GM12878 (cell line): ENCODE data around the gene NEO1. TPM values are rescaled to one million over a fixed set of nuclear protein-coding genes. Genes with fewer than 3 reads are reported as not detected.

Experiments used
- ATAC-seq: fragments of 200-7000 bp; cut with Tn5 transposase; 3 replicates; pipeline ENCODE4 v1.9.1; 2020; ENCODE audit warnings: mild to moderate bottlenecking, moderate library complexity
- BruUV-seq: library from RNA; stranded (reverse); fragments of 400-500 nt; replicated peaks from 2 replicates; lab custom pipeline; 2021; lab: Mats Ljungman, UMichigan
- CTCF ChIA-PET: fragments of 300-600 bp; sonication (Branson Sonifier 250); formaldehyde crosslinking; extraction: SDS; loops from one replicate; lab custom pipeline; 2021; ENCODE audit warnings: inconsistent platforms; lab: Yijun Ruan, JAX
- POLR2A ChIA-PET: fragments of 350-600 bp; formaldehyde crosslinking; extraction: SDS; loops from one replicate; lab custom pipeline; 2021; ENCODE audit warnings: inconsistent platforms; lab: Charles Lee
- RAD21 ChIA-PET: fragments of 300-600 bp; sonication (Branson Sonifier 250); formaldehyde crosslinking; loops from one replicate; lab custom pipeline; 2023; ENCODE audit warnings: antibody characterized with exemption; ENCODE audit not compliant: unreplicated experiment; lab: Charles Lee
- SMC1A ChIA-PET: fragments of 300-600 bp; sonication (Branson Sonifier 250); formaldehyde crosslinking; loops from one replicate; lab custom pipeline; 2023; ENCODE audit not compliant: unreplicated experiment, uncharacterized antibody; lab: Charles Lee
- DNase-seq: peaks from one replicate; pipeline ENCODE4 v3.0.0-alpha.2; 2011; ENCODE audit warnings: low read depth, low spot score
- FAIRE-seq: peaks from 3 replicates; lab custom pipeline; 2011; peaks lifted over from hg19 to GRCh38; lab: Jason Lieb, UNC
- H2AFZ ChIP-seq: 2 replicates; pipeline ENCODE4 v1.6.0; 2011; ENCODE audit warnings: low read depth, low read length, control low read depth; ENCODE audit not compliant: control insufficient read depth
- H3K27ac ChIP-seq: 2 replicates; pipeline ENCODE4 v1.5.1; 2011; ENCODE audit warnings: control low read depth; ENCODE audit not compliant: control insufficient read depth, insufficient read depth
- H3K27me3 ChIP-seq, 2 experiments: replicated peaks in 1 of 2; 2 replicates each; pipeline versions ENCODE4 v1.6.0 to v1.6.1; 2011; ENCODE audit warnings: low read length in 1 of 2; ENCODE audit not compliant: control insufficient read depth in 2 of 2, insufficient read depth in 2 of 2
- H3K36me3 ChIP-seq, 2 experiments: 2 replicates each; pipeline ENCODE4 v1.5.1; 2011; ENCODE audit warnings: low read length in 1 of 2; ENCODE audit not compliant: control insufficient read depth in 2 of 2, insufficient read depth in 2 of 2
- H3K4me1 ChIP-seq: 2 replicates; pipeline ENCODE4 v1.6.1; 2011; ENCODE audit warnings: mild to moderate bottlenecking, low read length, moderate library complexity, mixed read lengths; ENCODE audit not compliant: control insufficient read depth, insufficient read depth
- H3K4me2 ChIP-seq: 2 replicates; pipeline ENCODE4 v1.6.0; 2011; ENCODE audit warnings: control low read depth; ENCODE audit not compliant: control insufficient read depth, insufficient read depth
- H3K4me3 ChIP-seq: fragments of 200-600 bp; sonication (generic); 2 replicates; pipeline ENCODE4 v1.5.1; 2016
- H3K79me2 ChIP-seq: 2 replicates; pipeline ENCODE4 v1.6.0; 2011; ENCODE audit warnings: low read length; ENCODE audit not compliant: control insufficient read depth, insufficient read depth
- H3K9ac ChIP-seq: 2 replicates; pipeline ENCODE4 v1.8.0; 2011; ENCODE audit warnings: low read length, control low read depth, mixed read lengths; ENCODE audit not compliant: control insufficient read depth, insufficient read depth
- H3K9me3 ChIP-seq: replicated peaks from 3 replicates; pipeline ENCODE4 v1.5.1; 2011; ENCODE audit warnings: mild to moderate bottlenecking, low read length; ENCODE audit not compliant: control insufficient read depth, insufficient read depth
- H4K20me1 ChIP-seq: 2 replicates; pipeline ENCODE4 v1.6.0; 2011; ENCODE audit not compliant: control insufficient read depth, insufficient read depth
- ATF7 ChIP-seq: fragments of 450-650 bp; IDR thresholded peaks from 2 replicates; pipeline ENCODE4 v1.6.1; 2016; ENCODE audit warnings: low read depth, mild to moderate bottlenecking
- EED ChIP-seq: sonication (generic); IDR thresholded peaks from 2 replicates; pipeline ENCODE4 v1.6.1; 2016; ENCODE audit warnings: antibody characterized with exemption, low read depth
- GABPA ChIP-seq: IDR thresholded peaks from 2 replicates; pipeline ENCODE4 v1.6.1; 2014; ENCODE audit warnings: antibody characterized with exemption, low read depth, mild to moderate bottlenecking, inconsistent platforms
- IRF4 ChIP-seq: IDR thresholded peaks from 2 replicates; pipeline ENCODE4 v1.6.1; 2011; ENCODE audit warnings: low read depth, low read length
- JUNB ChIP-seq: IDR thresholded peaks from 2 replicates; pipeline ENCODE4 v1.6.1; 2016; ENCODE audit warnings: antibody characterized with exemption, mild to moderate bottlenecking
- PRDM15 ChIP-seq: fragments of 450-650 bp; formaldehyde crosslinking; IDR thresholded peaks from 2 replicates; pipeline ENCODE4 v1.4.0; 2020; ENCODE audit warnings: mild to moderate bottlenecking, moderate library complexity
- RAD51 ChIP-seq: fragments of 450-650 bp; IDR thresholded peaks from 2 replicates; pipeline ENCODE4 v1.6.1; 2016; ENCODE audit warnings: moderate library complexity, mild to moderate bottlenecking, inconsistent platforms
- SMAD1 ChIP-seq: fragments of 450-650 bp; IDR thresholded peaks from 2 replicates; pipeline ENCODE4 v1.6.1; 2018; ENCODE audit warnings: mild to moderate bottlenecking, low read depth; ENCODE audit not compliant: partially characterized antibody
- SMC3 ChIP-seq: IDR thresholded peaks from 2 replicates; pipeline ENCODE4 v1.6.1; 2011; ENCODE audit warnings: low read length, improper control_type of control experiment, borderline replicate concordance
- SRF ChIP-seq, 2 experiments: IDR thresholded peaks; 2 replicates each; pipeline ENCODE4 v1.6.1; 2011; ENCODE audit warnings: low read depth in 2 of 2, low read length in 2 of 2, mild to moderate bottlenecking in 1 of 2, moderate library complexity in 1 of 2
- TCF3 ChIP-seq: IDR thresholded peaks from 2 replicates; pipeline ENCODE4 v1.6.1; 2012; ENCODE audit warnings: low read depth, mild to moderate bottlenecking, low read length, borderline replicate concordance; ENCODE audit not compliant: insufficient read depth
- ZNF274 ChIP-seq: IDR thresholded peaks from one replicate; pipeline ENCODE4 v1.8.0; 2011; ENCODE audit not compliant: insufficient read length, insufficient read depth
- ZZZ3 ChIP-seq: IDR thresholded peaks from 2 replicates; pipeline ENCODE4 v1.6.1; 2011; ENCODE audit warnings: low read depth; ENCODE audit not compliant: control insufficient read depth, insufficient read length
- WGBS: methylation state at CpG from one replicate; pipeline ENCODE4 v1.1.6; 2016; ENCODE audit warnings: low lambda C conversion rate; ENCODE audit not compliant: insufficient replicate concordance, insufficient coverage; ENCODE audit errors: missing lambda C conversion rate; 5-methylcytosine and 5-hydroxymethylcytosine counted together
- in situ Hi-C: fragments of 300-500 bp; cut with MboI; formaldehyde crosslinking; loops from 9 replicates; pipeline ENCODE4 v1.14.3; 2018; ENCODE audit warnings: mixed read lengths
- intact Hi-C: fragments of 100-400 bp; cut with micrococcal nuclease; formaldehyde crosslinking; loops from one replicate; pipeline ENCODE4 v1.14.2; 2022; ENCODE audit not compliant: unreplicated experiment
- polyA plus RNA-seq, 11 experiments: library from polyadenylated mRNA; depleted of rRNA in 4 of 11; unstranded in 6 of 11; stranded (reverse) in 5 of 11; fragments of >200 nt; fragmentation: Nextera tagmentation in 4 of 11; fragmentation: Illumina TruSeq in 1 of 11; extraction: Ambion mirVana in 4 of 11; extraction: Trizol in 1 of 11; gene quantifications; 1 replicate in 1 of 11; 2 replicates in 10 of 11; pipeline versions ENCODE4 v1.2.1 to v1.2.3, GENCODE V29; 2011 to 2016; ENCODE audit warnings: inconsistent platforms in 2 of 11, missing spikeins in 2 of 11, low read depth in 1 of 11
- total RNA-seq, 4 experiments: library from RNA; depleted of rRNA in 3 of 4; stranded (reverse); fragments of >200 nt in 3 of 4; fragmentation: Illumina TruSeq in 1 of 4; extraction: Trizol in 1 of 4; gene quantifications; 2 replicates each; pipeline versions ENCODE4 v1.2.1 to v1.2.3, GENCODE V29; 2013 to 2021
- TF ChIP-seq, protein P1 (sequence below): fragments of 450-650 bp; IDR thresholded peaks from 2 replicates; pipeline ENCODE4 v1.6.1; 2017; ENCODE audit warnings: borderline replicate concordance
- TF ChIP-seq, protein P2 (sequence below): IDR thresholded peaks from 2 replicates; pipeline ENCODE4 v1.6.1; 2011; ENCODE audit warnings: borderline replicate concordance, low read depth, mild to moderate bottlenecking, moderate library complexity, mixed read lengths, low read length; ENCODE audit not compliant: insufficient read depth; ENCODE audit errors: extremely low read length

Gene NEO1
- total and polyA plus RNA-seq, 10 of the 15 experiments (the other 5 are each of a cell fraction or from before 2014, with no cell fraction given) = 0.03 to 2.0 (median 0.32) TPM

DNA sequence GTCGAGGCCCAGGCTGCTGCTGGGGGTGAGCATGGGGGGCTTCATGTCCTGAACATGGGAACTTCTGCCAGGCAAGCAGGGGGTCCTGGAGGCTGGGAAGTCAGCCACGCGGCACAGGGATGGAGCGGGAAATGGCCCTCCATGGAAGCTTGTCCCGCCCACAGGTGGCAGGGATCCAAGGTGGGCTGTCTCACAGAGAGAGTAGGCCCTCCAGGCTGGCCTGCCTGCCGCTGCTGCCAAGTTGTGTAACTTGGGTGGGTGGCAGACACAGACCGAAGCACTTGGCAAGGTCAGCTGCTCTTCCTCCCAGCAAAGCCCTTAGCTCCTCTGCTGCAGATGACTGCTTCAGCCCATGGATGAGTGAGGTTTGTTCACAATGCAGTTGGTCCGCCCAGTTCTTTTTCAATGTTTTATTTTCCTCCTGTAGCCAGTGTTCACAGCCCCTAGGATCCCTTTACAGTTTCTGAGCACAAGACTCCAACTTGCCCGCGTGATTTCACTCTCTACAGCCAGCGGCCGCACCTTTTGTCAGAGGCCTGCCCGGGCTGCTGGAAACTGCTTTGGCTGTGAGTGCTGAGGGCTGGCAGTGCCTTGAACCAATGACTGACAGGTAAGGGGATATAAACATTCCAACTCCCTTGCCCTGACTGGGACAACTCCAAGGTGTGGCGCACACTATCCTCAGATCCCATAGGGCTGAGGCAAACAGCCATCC is 289.8 kb downstream of the NEO1 start:
- no peaks in the 10 kb centered on the region for H3K79me2 ChIP-seq
- no peaks in the 10 kb centered on the region; the same call in 1 of the 2 replicates for H4K20me1 ChIP-seq
- ChIA-PET CTCF (no interaction called here), RAD21 (no interaction called here), SMC1A (interaction anchor here (0.6 kb wide), 1 partner anchor 351 kb away, joined by 3 read pairs; no protein-coding TSS in a partner anchor), POLR2A (no interaction called here)
- DNase-seq (no peak), FAIRE-seq (no peak), ATAC-seq (no peak)
- no peaks in the 10 kb centered on the region for H3K9me3 ChIP-seq
- no peak overlapping the region for H3K27ac ChIP-seq
- no peak overlapping the region for H3K4me3 ChIP-seq
- H2AFZ ChIP-seq = no peak overlapping the region
- BruUV-seq = no TSS peak
- in situ Hi-C loops = no loop called here
- no peak overlapping the region for H3K4me2 ChIP-seq
- no peaks in the 10 kb centered on the region; a peak in 1 of 4 replicates for H3K27me3 ChIP-seq
- WGBS = 54% methylated on average over 14 of the region's 14 CpGs
- no peak overlapping the region for H3K9ac ChIP-seq
- no peaks in the 10 kb centered on the region for H3K4me1 ChIP-seq
- intact Hi-C loops = no loop called here
- H3K36me3 ChIP-seq = no peaks in the 10 kb centered on the region
- TF ChIP-seq, protein P1, sequence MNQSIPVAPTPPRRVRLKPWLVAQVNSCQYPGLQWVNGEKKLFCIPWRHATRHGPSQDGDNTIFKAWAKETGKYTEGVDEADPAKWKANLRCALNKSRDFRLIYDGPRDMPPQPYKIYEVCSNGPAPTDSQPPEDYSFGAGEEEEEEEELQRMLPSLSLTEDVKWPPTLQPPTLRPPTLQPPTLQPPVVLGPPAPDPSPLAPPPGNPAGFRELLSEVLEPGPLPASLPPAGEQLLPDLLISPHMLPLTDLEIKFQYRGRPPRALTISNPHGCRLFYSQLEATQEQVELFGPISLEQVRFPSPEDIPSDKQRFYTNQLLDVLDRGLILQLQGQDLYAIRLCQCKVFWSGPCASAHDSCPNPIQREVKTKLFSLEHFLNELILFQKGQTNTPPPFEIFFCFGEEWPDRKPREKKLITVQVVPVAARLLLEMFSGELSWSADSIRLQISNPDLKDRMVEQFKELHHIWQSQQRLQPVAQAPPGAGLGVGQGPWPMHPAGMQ = no peak
- TF ChIP-seq RAD51 (no peak), ZNF274 (no peak), EED (no peak), SMC3 (no peak), IRF4 (no peak), TCF3 (no peak), SMAD1 (no peak), JUNB (no peak), GABPA (no peak), PRDM15 (CRISPR knock-in tag) (no peak), SRF (IDR thresholded peaks at IDR 0.05; ENCODE audit: low read depth in 2 of 2, low read length in 2 of 2) (no peak), ZZZ3 (no peak), ATF7 (no peak)
- TF ChIP-seq, protein P2, sequence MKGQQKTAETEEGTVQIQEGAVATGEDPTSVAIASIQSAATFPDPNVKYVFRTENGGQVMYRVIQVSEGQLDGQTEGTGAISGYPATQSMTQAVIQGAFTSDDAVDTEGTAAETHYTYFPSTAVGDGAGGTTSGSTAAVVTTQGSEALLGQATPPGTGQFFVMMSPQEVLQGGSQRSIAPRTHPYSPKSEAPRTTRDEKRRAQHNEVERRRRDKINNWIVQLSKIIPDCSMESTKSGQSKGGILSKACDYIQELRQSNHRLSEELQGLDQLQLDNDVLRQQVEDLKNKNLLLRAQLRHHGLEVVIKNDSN = no peak
